K562 (cell line): ENCODE results near the gene CHCHD5. TPM values are rescaled to one million over a fixed set of nuclear protein-coding genes. Genes with fewer than 3 reads are reported as not detected.

Source experiments
- ATAC-seq: fragments of 200-7000 bp; cut with Tn5 transposase; 3 replicates; pipeline ENCODE4 v1.9.1; 2020; ENCODE audit warnings: moderate library complexity
- BruUV-seq: library from RNA; stranded (reverse); fragments of 400-500 nt; replicated peaks from 2 replicates; lab custom pipeline; 2021; lab: Mats Ljungman, UMichigan
- CTCF ChIA-PET: fragments of 300-600 bp; formaldehyde crosslinking; extraction: SDS; loops from one replicate; lab custom pipeline; 2021; ENCODE audit warnings: low intra/inter-chr PET ratio; lab: Yijun Ruan, JAX
- POLR2A ChIA-PET: fragments of 300-600, 350-650 bp; sonication (Branson Sonifier 250); formaldehyde crosslinking; extraction: SDS; loops from one replicate; lab custom pipeline; 2021; ENCODE audit warnings: antibody characterized with exemption, inconsistent platforms; lab: Yijun Ruan, JAX
- DNase-seq, 4 experiments: peaks; one replicate each; pipeline versions ENCODE4 v3.0.0 to v3.0.0-alpha.2; 2011 to 2018; ENCODE audit warnings: low spot score in 3 of 4, mixed read lengths in 3 of 4; ENCODE audit errors: extremely low read depth in 1 of 4
- FAIRE-seq: peaks from 2 replicates; lab custom pipeline; 2011; peaks lifted over from hg19 to GRCh38; lab: Jason Lieb, UNC
- H2AFZ ChIP-seq: 2 replicates; pipeline ENCODE4 v1.6.0; 2011; ENCODE audit warnings: low read depth, low read length, control low read depth, inconsistent platforms
- H3K27ac ChIP-seq: fragments of 200-600 bp; 3 replicates; pipeline ENCODE4 v1.8.0; 2011; ENCODE audit warnings: low read depth, mild to moderate bottlenecking, control low read depth, inconsistent platforms, low read length, moderate library complexity, mixed read lengths; ENCODE audit errors: extremely low read depth
- H3K27me3 ChIP-seq, 2 experiments: fragments of 300-600 bp in 1 of 2; 2 replicates in 1 of 2; 3 replicates in 1 of 2; pipeline versions ENCODE4 v1.6.0 to v1.8.0; 2011; ENCODE audit warnings: inconsistent platforms in 2 of 2, low read length in 2 of 2, mild to moderate bottlenecking in 1 of 2, mixed read lengths in 1 of 2, moderate library complexity in 1 of 2; ENCODE audit not compliant: control insufficient read depth in 2 of 2, insufficient read depth in 2 of 2
- H3K36me3 ChIP-seq: fragments of 300-600 bp; 3 replicates; pipeline ENCODE4 v1.8.0; 2011; ENCODE audit warnings: mild to moderate bottlenecking, low read length, inconsistent platforms; ENCODE audit not compliant: control insufficient read depth, insufficient read depth
- H3K4me1 ChIP-seq, 2 experiments: fragments of 200-600 bp in 1 of 2; replicated peaks in 1 of 2; 2 replicates in 1 of 2; 3 replicates in 1 of 2; pipeline versions ENCODE4 v1.5.1 to v1.8.0; 2011; ENCODE audit warnings: inconsistent platforms in 2 of 2, low read length in 2 of 2, mild to moderate bottlenecking in 1 of 2, mixed read lengths in 1 of 2, moderate library complexity in 1 of 2; ENCODE audit not compliant: control insufficient read depth in 2 of 2, insufficient read depth in 2 of 2
- H3K4me2 ChIP-seq: 2 replicates; pipeline ENCODE4 v1.6.1; 2011; ENCODE audit warnings: low read length, control low read depth, inconsistent platforms, mixed read lengths; ENCODE audit not compliant: insufficient read depth
- H3K4me3 ChIP-seq: fragments of 200-600 bp; sonication (generic), shearing (Covaris generic); 2 replicates; pipeline ENCODE4 v1.5.1; 2016; ENCODE audit warnings: control low read depth, inconsistent platforms
- H3K79me2 ChIP-seq: fragments of 200-600 bp; 3 replicates; pipeline ENCODE4 v1.8.0; 2011; ENCODE audit warnings: low read length, inconsistent platforms; ENCODE audit not compliant: control insufficient read depth, insufficient read depth
- H3K9ac ChIP-seq, 2 experiments: 2 replicates each; pipeline versions ENCODE4 v1.6.0 to v1.6.1; 2011; ENCODE audit warnings: low read depth in 2 of 2, low read length in 2 of 2, control low read depth in 1 of 2, inconsistent platforms in 1 of 2, mild to moderate bottlenecking in 1 of 2, mixed read lengths in 1 of 2; ENCODE audit not compliant: insufficient read depth in 1 of 2
- H3K9me1 ChIP-seq: one replicate; pipeline ENCODE4 v1.6.0; 2011; ENCODE audit warnings: inconsistent platforms, mild to moderate bottlenecking, low read length, moderate library complexity; ENCODE audit not compliant: control insufficient read depth, insufficient read depth
- H3K9me3 ChIP-seq: replicated peaks from 2 replicates; pipeline ENCODE4 v1.5.1; 2011; ENCODE audit warnings: low read depth, low read length, inconsistent platforms; ENCODE audit not compliant: control insufficient read depth, insufficient read depth
- H4K20me1 ChIP-seq: replicated peaks from 2 replicates; pipeline ENCODE4 v1.6.1; 2011; ENCODE audit warnings: low read length, inconsistent platforms, mixed read lengths; ENCODE audit not compliant: control insufficient read depth, insufficient read depth
- CEBPZ ChIP-seq: fragments of 150-350 bp; IDR thresholded peaks from 2 replicates; pipeline ENCODE4 v1.6.1; 2014; ENCODE audit warnings: low read depth, mild to moderate bottlenecking, low read length, borderline replicate concordance
- DLX4 ChIP-seq: fragments of 250-450 bp; sonication (Bioruptor Pico); IDR thresholded peaks from 2 replicates; pipeline ENCODE4 v1.6.1; 2021; ENCODE audit warnings: mild to moderate bottlenecking
- E4F1 ChIP-seq: fragments of 250-450 bp; sonication (Bioruptor Pico); IDR thresholded peaks from 2 replicates; pipeline ENCODE4 v1.5.0; 2021; ENCODE audit warnings: mild to moderate bottlenecking, borderline replicate concordance
- EGR1 ChIP-seq: fragments of 450-650 bp; conservative IDR thresholded peaks from 2 replicates; pipeline ENCODE4 v1.6.1; 2017; ENCODE audit warnings: mild to moderate bottlenecking
- EP300 ChIP-seq: IDR thresholded peaks from 2 replicates; pipeline ENCODE4 v1.6.1; 2012; ENCODE audit warnings: low read length, improper control_type of control experiment
- FUS ChIP-seq: fragments of 200-400 bp; formaldehyde crosslinking; optimal IDR thresholded peaks from 2 replicates; pipeline ENCODE3; 2017; ENCODE audit warnings: low read depth, low read length
- MAZ ChIP-seq, 2 experiments: fragments of 450-650 bp in 1 of 2; sonication (generic) in 1 of 2; formaldehyde crosslinking; IDR thresholded peaks in 1 of 2; conservative IDR thresholded peaks in 1 of 2; 2 replicates each; pipeline versions ENCODE4 v1.4.0 to v1.5.0; 2020; ENCODE audit warnings: mild to moderate bottlenecking in 1 of 2, missing genetic modification reagents in 1 of 2
- MBD2 ChIP-seq: sonication (generic); IDR thresholded peaks from 2 replicates; pipeline ENCODE4 v1.6.1; 2016; ENCODE audit warnings: low read depth, borderline replicate concordance
- PURB ChIP-seq: sonication (generic); formaldehyde crosslinking; IDR thresholded peaks from 2 replicates; pipeline ENCODE4 v1.9.0; 2021; ENCODE audit warnings: low read depth, mild to moderate bottlenecking, missing genetic modification reagents
- RAD51 ChIP-seq: fragments of 450-650 bp; IDR thresholded peaks from 2 replicates; pipeline ENCODE4 v1.7.1; 2016; ENCODE audit warnings: low read depth, mild to moderate bottlenecking, borderline replicate concordance
- RBM14 ChIP-seq: fragments of 200-400 bp; formaldehyde crosslinking; IDR thresholded peaks from 2 replicates; pipeline ENCODE4 v1.6.1; 2018; ENCODE audit warnings: low read depth, mild to moderate bottlenecking, low read length, moderate library complexity, borderline replicate concordance; ENCODE audit not compliant: insufficient read depth
- SMARCA5 ChIP-seq: fragments of 450-650 bp; IDR thresholded peaks from 2 replicates; pipeline ENCODE4 v1.6.1; 2016
- SMARCB1 ChIP-seq: IDR thresholded peaks from 2 replicates; pipeline ENCODE4 v1.6.1; 2011; ENCODE audit warnings: improper control_type of control experiment, low read depth; ENCODE audit not compliant: insufficient read length
- WGBS: fragments of 100-300 bp; shearing (Covaris generic); methylation state at CpG from one replicate; pipeline ENCODE4 v1.1.6; 2016; ENCODE audit warnings: low coverage, mixed read lengths; ENCODE audit not compliant: insufficient coverage; ENCODE audit errors: missing lambda C conversion rate; 5-methylcytosine and 5-hydroxymethylcytosine counted together
- in situ Hi-C: fragments of 300-500 bp; cut with MboI; formaldehyde crosslinking; loops from 4 replicates; pipeline ENCODE4 v1.15.0; 2018; ENCODE audit warnings: inconsistent platforms, mixed read lengths
- intact Hi-C: fragments of 100-400 bp; cut with micrococcal nuclease; formaldehyde crosslinking; loops from 2 replicates; pipeline ENCODE4 v1.14.2; 2022
- polyA plus RNA-seq, 8 experiments: library from polyadenylated mRNA; depleted of rRNA in 4 of 8; stranded (reverse) in 5 of 8; unstranded in 3 of 8; fragments of >200 nt; fragmentation: Nextera tagmentation in 2 of 8; fragmentation: Illumina TruSeq in 1 of 8; extraction: Ambion mirVana in 2 of 8; extraction: Trizol in 1 of 8; gene quantifications; 2 replicates each; pipeline versions ENCODE4 v1.2.1 to v1.2.3, GENCODE V29; 2011 to 2014; ENCODE audit warnings: inconsistent platforms in 1 of 8, missing spikeins in 1 of 8
- total RNA-seq, 7 experiments: library from RNA; depleted of rRNA in 6 of 7; stranded (reverse); fragments of >200 nt in 6 of 7; fragmentation: Illumina TruSeq in 2 of 7; extraction: Trizol in 2 of 7; gene quantifications; 2 replicates each; pipeline versions ENCODE4 v1.2.1 to v1.2.3, GENCODE V29; 2011 to 2021; ENCODE audit warnings: low replicate concordance in 1 of 7

CHCHD5 gene
- total and polyA plus RNA-seq, 9 of the 15 experiments (the other 6 are each of a cell fraction or from before 2014, with no cell fraction given): 7.4 to 79.3 (median 33.4) TPM

- Histone ChIP-seq H3K9me1 (no peaks in the 10 kb centered on the region), H3K4me3 (no peak overlapping the region), H3K9me3 (no peaks in the 10 kb centered on the region), H3K79me2 (peaks cover 39% of the 10 kb centered on the region), H4K20me1 (no peaks in the 10 kb centered on the region), H3K27me3 (no peaks in the 10 kb centered on the region)
- BruUV-seq: no TSS peak
- CTCF ChIA-PET: no interaction called here
- in situ Hi-C loops: no loop called here
- ATAC-seq: no peak
- TF ChIP-seq FUS (no peak), E4F1 (CRISPR knock-in tag) (no peak), CEBPZ (no peak), SMARCB1 (no peak), EGR1 (no peak), MAZ (CRISPR knock-in tag; conservative IDR thresholded peaks at IDR 0.05 in 1 of 2, IDR thresholded peaks at IDR 0.05 in 1 of 2) (no peak), MBD2 (no peak), EP300 (no peak), RBM14 (no peak), DLX4 (CRISPR knock-in tag) (no peak), RAD51 (no peak), PURB (CRISPR knock-in tag) (no peak), SMARCA5 (no peak)
- TF ChIP-seq, all 486 proteins: peak for 0
- POLR2A ChIA-PET: no interaction called here
- H2AFZ ChIP-seq: no peak overlapping the region
- DNase-seq (no peak), FAIRE-seq (no peak)
- 100% methylated on average over 2 of the region's 2 CpGs for WGBS
- peaks cover 0 to 1% of the 10 kb centered on the region in 2 experiments; a peak in 2 of 5 replicates for H3K4me1 ChIP-seq
- intact Hi-C loops: no loop called here
- H3K9ac ChIP-seq: no peak overlapping the region
- peaks cover 91% of the 10 kb centered on the region for H3K36me3 ChIP-seq
- no peak overlapping the region for H3K4me2 ChIP-seq
- H3K27ac ChIP-seq: no peak overlapping the region
Measured at GRCh38 chr2:112548980-112549379, 35.4 kb upstream of the CHCHD5 start.
